ENCODE measurements around the gene CHST14. TPM values are rescaled to one million over a fixed set of nuclear protein-coding genes. Genes with fewer than 3 reads are reported as not detected.

CHST14 gene
- total RNA-seq, 2 experiments from 2014 or later = 5.4 to 6.2 TPM

- ChIA-PET POLR2A (no interaction called here), CTCF (interaction anchor here (0.6 to 1.3 kb wide), 4 partner anchors 53 to 156 kb away, joined by 3 read pairs; no protein-coding TSS in a partner anchor)
- Mint-ChIP-seq H3K36me3 (ENCODE audit: low read depth) (no peaks in the 10 kb centered on the region), H3K4me1 (peaks cover 25% of the 10 kb centered on the region), H3K27me3 (peaks cover 35% of the 10 kb centered on the region), H3K4me3 (peak overlapping the region; percentile 16), H3K27ac (no peak overlapping the region), H3K9me3 (ENCODE audit: low read depth) (no peaks in the 10 kb centered on the region)
- ATAC-seq (no peak), DNase-seq (no peak)
- intact Hi-C loops (cut with DNase I, micrococcal nuclease) = no loop called here
Measured at GRCh38 chr15:40435710-40436089, 35.1 kb upstream of the CHST14 start.

GRCh38 chr15:40436116-40436891 is 34.5 kb upstream of the CHST14 start:
- H3K27ac Mint-ChIP-seq = no peak overlapping the region
- H3K4me1 Mint-ChIP-seq = peaks cover 25% of the 10 kb centered on the region
- peaks cover 35% of the 10 kb centered on the region for H3K27me3 Mint-ChIP-seq
- peak overlapping the region; percentile 48 for H3K4me3 Mint-ChIP-seq
- no peak for ATAC-seq
- peak; percentile 33 for DNase-seq
- POLR2A ChIA-PET = interaction anchor here (0.6 kb wide), 2 partner anchors 27 to 153 kb away, joined by 9 to 10 read pairs; no protein-coding TSS in a partner anchor
- CTCF ChIA-PET = interaction anchor here (0.7 to 1.6 kb wide), 4 partner anchors 65 to 99 kb away, joined by 3 to 9 read pairs (median 3); no protein-coding TSS in a partner anchor
- no peaks in the 10 kb centered on the region for H3K9me3 Mint-ChIP-seq (ENCODE audit: low read depth)
- intact Hi-C loops (cut with DNase I, micrococcal nuclease) = no loop called here
- H3K36me3 Mint-ChIP-seq (ENCODE audit: low read depth) = no peaks in the 10 kb centered on the region

- CTCF ChIA-PET = interaction anchor here (1.6 kb wide), 1 partner anchor 93 kb away, joined by 9 read pairs; no protein-coding TSS in a partner anchor
- no peak for ATAC-seq
Measured at GRCh38 chr15:40436892-40437751, 33.7 kb upstream of the CHST14 start.

GRCh38 chr15:40437752-40438687 is 32.8 kb upstream of the CHST14 start:
- H3K36me3 Mint-ChIP-seq (ENCODE audit: low read depth) = no peaks in the 10 kb centered on the region
- ATAC-seq (no peak), DNase-seq (no peak)
- H3K4me1 Mint-ChIP-seq = peaks cover 33% of the 10 kb centered on the region
- no peak overlapping the region for H3K4me3 Mint-ChIP-seq
- no peaks in the 10 kb centered on the region for H3K9me3 Mint-ChIP-seq (ENCODE audit: low read depth)
- intact Hi-C loops (cut with DNase I, micrococcal nuclease) = no loop called here
- POLR2A ChIA-PET = no interaction called here
- H3K27ac Mint-ChIP-seq = no peak overlapping the region
- H3K27me3 Mint-ChIP-seq = peaks cover 35% of the 10 kb centered on the region
- CTCF ChIA-PET = interaction anchor here (1.5 to 1.6 kb wide), 3 partner anchors 16 to 130 kb away, joined by 3 to 6 read pairs (median 6); partner anchors contain the start of gene PLCB2

More at GRCh38 chr15:40436892-40437751, 33.7 kb upstream of the CHST14 start:
- H3K36me3 Mint-ChIP-seq (ENCODE audit: low read depth) = no peaks in the 10 kb centered on the region
- H3K9me3 Mint-ChIP-seq (ENCODE audit: low read depth) = no peaks in the 10 kb centered on the region
- peak overlapping the region; percentile 30 for H3K4me3 Mint-ChIP-seq
- DNase-seq = no peak
- POLR2A ChIA-PET = interaction anchor here (0.6 kb wide), 1 partner anchor 153 kb away, joined by 9 read pairs; no protein-coding TSS in a partner anchor
- intact Hi-C loops (cut with DNase I, micrococcal nuclease) = no loop called here
- H3K27me3 Mint-ChIP-seq = peaks cover 35% of the 10 kb centered on the region
- H3K27ac Mint-ChIP-seq = no peak overlapping the region
- H3K4me1 Mint-ChIP-seq = peaks cover 25% of the 10 kb centered on the region

- peaks cover 40% of the 10 kb centered on the region for H3K4me1 Mint-ChIP-seq
- H3K27ac Mint-ChIP-seq = no peak overlapping the region
- peaks cover 35% of the 10 kb centered on the region for H3K27me3 Mint-ChIP-seq
- no peak overlapping the region for H3K4me3 Mint-ChIP-seq
- ATAC-seq (no peak), DNase-seq (no peak)
- no peaks in the 10 kb centered on the region for H3K36me3 Mint-ChIP-seq (ENCODE audit: low read depth)
- H3K9me3 Mint-ChIP-seq (ENCODE audit: low read depth) = no peaks in the 10 kb centered on the region
- ChIA-PET CTCF (interaction anchor here (1.5 to 2.2 kb wide), 4 partner anchors 12 to 131 kb away, joined by 3 to 8 read pairs (median 6); partner anchors contain the start of gene PLCB2), POLR2A (no interaction called here)
- intact Hi-C loops (cut with DNase I, micrococcal nuclease) = no loop called here
Measured at GRCh38 chr15:40438712-40439111, 32.1 kb upstream of the CHST14 start.

GRCh38 chr15:40439461-40439959 is 31.3 kb upstream of the CHST14 start:
- CTCF ChIA-PET = interaction anchor here (0.8 to 2.4 kb wide), 14 partner anchors 11 to 222 kb away, joined by 3 to 12 read pairs (median 4); partner anchors contain the start of genes IVD, KNSTRN and PLCB2
- Mint-ChIP-seq H3K9me3 (ENCODE audit: low read depth) (no peaks in the 10 kb centered on the region), H3K4me3 (peak overlapping the region; percentile 79), H3K27ac (no peak overlapping the region), H3K4me1 (peaks cover 48% of the 10 kb centered on the region), H3K27me3 (peaks cover 35% of the 10 kb centered on the region), H3K36me3 (ENCODE audit: low read depth) (no peaks in the 10 kb centered on the region)
- ATAC-seq (no peak), DNase-seq (peak; percentile 29)
- POLR2A ChIA-PET = interaction anchor here (0.9 kb wide), 1 partner anchor 31 kb away, joined by 3 read pairs; the partner anchor contains the start of gene CHST14
- intact Hi-C loops (cut with DNase I, micrococcal nuclease) = no loop called here

- Mint-ChIP-seq H3K4me1 (peaks cover 53% of the 10 kb centered on the region), H3K9me3 (ENCODE audit: low read depth) (no peaks in the 10 kb centered on the region), H3K27ac (peak overlapping the region; percentile 75), H3K36me3 (ENCODE audit: low read depth) (no peaks in the 10 kb centered on the region), H3K4me3 (peak overlapping the region; percentile 79), H3K27me3 (peaks cover 33% of the 10 kb centered on the region)
- intact Hi-C loops (cut with DNase I, micrococcal nuclease) = loop anchor here (1.0 to 5.0 kb wide), 15 partner anchors 31 to 657 kb away; partner anchors contain the start of genes BUB1B (in 1 of the 2), CCDC32 (in 1 of the 2), DISP2 (in 1 of the 2) and DNAJC17 (in 1 of the 2)
- ChIA-PET POLR2A (interaction anchor here (0.6 to 0.9 kb wide), 2 partner anchors 31 to 341 kb away, joined by 3 to 9 read pairs; partner anchors contain the start of gene CHST14), CTCF (interaction anchor here (0.5 to 2.4 kb wide), 18 partner anchors 11 to 512 kb away, joined by 3 to 12 read pairs (median 3); partner anchors contain the start of genes IVD, KNSTRN and PLCB2)
- ATAC-seq (peak; percentile 6), DNase-seq (peak; percentile 66)
Measured at GRCh38 chr15:40439960-40440742, 30.6 kb upstream of the CHST14 start.

- H3K36me3 Mint-ChIP-seq (ENCODE audit: low read depth) = no peaks in the 10 kb centered on the region
- peak within 1 kb of the TSS; percentile 75 for H3K27ac Mint-ChIP-seq
- peak; percentile 92 for ATAC-seq
- POLR2A ChIA-PET = interaction anchor here (0.6 kb wide), 2 partner anchors 42 to 342 kb away, joined by 3 to 9 read pairs; no protein-coding TSS in a partner anchor
- CTCF ChIA-PET = interaction anchor here (0.5 to 2.4 kb wide), 9 partner anchors 10 to 511 kb away, joined by 3 to 12 read pairs (median 3); no protein-coding TSS in a partner anchor
- H3K27me3 Mint-ChIP-seq = peaks cover 29% of the 10 kb centered on the region
- intact Hi-C loops (cut with DNase I, micrococcal nuclease) = loop anchor here (1.0 to 5.0 kb wide), 16 partner anchors 30 to 658 kb away; partner anchors contain the start of genes BUB1B (in 1 of the 2), CCDC32 (in 1 of the 2), DISP2 (in 1 of the 2) and DNAJC17 (in 1 of the 2)
- peak within 1 kb of the TSS; percentile 82 for H3K4me3 Mint-ChIP-seq
- peak; percentile 97 for DNase-seq
- H3K4me1 Mint-ChIP-seq = peaks cover 56% of the 10 kb centered on the region
- H3K9me3 Mint-ChIP-seq (ENCODE audit: low read depth) = no peaks in the 10 kb centered on the region
Measured at GRCh38 chr15:40440743-40441564, 29.8 kb upstream of the CHST14 start, which contains the start of gene BAHD1. TSS of gene BAHD1 (plus strand) at chr15:40440953. CDS start at chr15:40458465, 17,512 bp downstream.
